Neural progenitor cell (in vitro differentiated cells): ENCODE measurements around the gene SNAPIN. TPM values are rescaled to one million over a fixed set of nuclear protein-coding genes. Genes with fewer than 3 reads are reported as not detected.

Source experiments
- DNase-seq: peaks from one replicate; pipeline ENCODE4 v3.0.0-alpha.2; 2016; ENCODE audit warnings: low spot score
- H2AFZ ChIP-seq: fragments of 200-600 bp; sonication (generic); replicated peaks from 2 replicates; pipeline ENCODE4 v1.6.1; 2016; ENCODE audit warnings: antibody characterized with exemption
- H3F3A ChIP-seq: fragments of 200-600 bp; sonication (generic); 2 replicates; pipeline ENCODE4 v1.6.1; 2016; ENCODE audit warnings: antibody characterized with exemption, low read depth
- H3K27ac ChIP-seq: fragments of 200-600 bp; sonication (generic); 2 replicates; pipeline ENCODE4 v1.5.1; 2016; ENCODE audit warnings: mild to moderate bottlenecking
- H3K27me3 ChIP-seq: fragments of 200-600 bp; sonication (generic); 2 replicates; pipeline ENCODE4 v1.6.1; 2016; ENCODE audit warnings: mild to moderate bottlenecking, moderate library complexity
- H3K36me3 ChIP-seq: fragments of 200-600 bp; sonication (generic); 2 replicates; pipeline ENCODE4 v1.5.1; 2016
- H3K4me1 ChIP-seq: fragments of 200-600 bp; sonication (generic); 2 replicates; pipeline ENCODE4 v1.6.1; 2016; ENCODE audit warnings: mixed run types
- H3K4me2 ChIP-seq: fragments of 200-600 bp; sonication (generic); 2 replicates; pipeline ENCODE4 v1.6.1; 2016
- H3K4me3 ChIP-seq: fragments of 200-600 bp; sonication (generic); 2 replicates; pipeline ENCODE4 v1.5.1; 2016
- H3K79me2 ChIP-seq: fragments of 200-600 bp; sonication (generic); 2 replicates; pipeline ENCODE4 v1.6.1; 2016; ENCODE audit warnings: low read depth
- H3K9ac ChIP-seq: fragments of 200-600 bp; sonication (generic); 2 replicates; pipeline ENCODE4 v1.6.1; 2016
- H3K9me3 ChIP-seq: fragments of 200-600 bp; sonication (generic); 2 replicates; pipeline ENCODE4 v1.5.1; 2016; ENCODE audit warnings: low read depth
- H4K20me1 ChIP-seq: fragments of 200-600 bp; sonication (generic); 2 replicates; pipeline ENCODE4 v1.6.1; 2016; ENCODE audit warnings: low read depth
- H3K27ac Mint-ChIP-seq: 3 replicates; pipeline ENCODE4 v1.8.0; 2021; ENCODE audit warnings: mixed read lengths
- H3K27me3 Mint-ChIP-seq: 2 replicates; pipeline ENCODE4 v1.8.0; 2022; ENCODE audit warnings: low read depth, mild to moderate bottlenecking, inconsistent platforms, moderate library complexity, mixed read lengths; ENCODE audit not compliant: insufficient read depth
- H3K36me3 Mint-ChIP-seq: 3 replicates; pipeline ENCODE4 v1.8.0; 2021; ENCODE audit warnings: mixed read lengths
- H3K4me1 Mint-ChIP-seq: 3 replicates; pipeline ENCODE4 v1.8.0; 2021; ENCODE audit warnings: mixed read lengths
- H3K4me3 Mint-ChIP-seq: 3 replicates; pipeline ENCODE4 v1.8.0; 2021; ENCODE audit warnings: mild to moderate bottlenecking, moderate library complexity, mixed read lengths
- H3K9me3 Mint-ChIP-seq: 3 replicates; pipeline ENCODE4 v1.8.0; 2020; ENCODE audit warnings: mixed read lengths
- CTCF ChIP-seq: fragments of 200-600 bp; sonication (generic); IDR thresholded peaks from 2 replicates; pipeline ENCODE4 v1.5.1; 2017; ENCODE audit warnings: antibody characterized with exemption, mild to moderate bottlenecking
- EZH2 ChIP-seq: fragments of 200-600 bp; sonication (generic); IDR thresholded peaks from 2 replicates; pipeline ENCODE4 v1.6.1; 2017; ENCODE audit warnings: antibody characterized with exemption, mild to moderate bottlenecking, moderate library complexity
- EZH2phosphoT487 ChIP-seq: fragments of 200-600 bp; sonication (generic); IDR thresholded peaks from 2 replicates; pipeline ENCODE4 v1.6.1; 2017; ENCODE audit warnings: antibody characterized with exemption
- total RNA-seq: library from RNA; depleted of rRNA; stranded (reverse); fragments of >200 nt; gene quantifications from 2 replicates; pipeline ENCODE4 v1.2.3, GENCODE V29; 2015; ENCODE audit warnings: low replicate concordance

The SNAPIN gene
- total RNA-seq, 1 donor from 2014 or later = 52.4 TPM

DNA sequence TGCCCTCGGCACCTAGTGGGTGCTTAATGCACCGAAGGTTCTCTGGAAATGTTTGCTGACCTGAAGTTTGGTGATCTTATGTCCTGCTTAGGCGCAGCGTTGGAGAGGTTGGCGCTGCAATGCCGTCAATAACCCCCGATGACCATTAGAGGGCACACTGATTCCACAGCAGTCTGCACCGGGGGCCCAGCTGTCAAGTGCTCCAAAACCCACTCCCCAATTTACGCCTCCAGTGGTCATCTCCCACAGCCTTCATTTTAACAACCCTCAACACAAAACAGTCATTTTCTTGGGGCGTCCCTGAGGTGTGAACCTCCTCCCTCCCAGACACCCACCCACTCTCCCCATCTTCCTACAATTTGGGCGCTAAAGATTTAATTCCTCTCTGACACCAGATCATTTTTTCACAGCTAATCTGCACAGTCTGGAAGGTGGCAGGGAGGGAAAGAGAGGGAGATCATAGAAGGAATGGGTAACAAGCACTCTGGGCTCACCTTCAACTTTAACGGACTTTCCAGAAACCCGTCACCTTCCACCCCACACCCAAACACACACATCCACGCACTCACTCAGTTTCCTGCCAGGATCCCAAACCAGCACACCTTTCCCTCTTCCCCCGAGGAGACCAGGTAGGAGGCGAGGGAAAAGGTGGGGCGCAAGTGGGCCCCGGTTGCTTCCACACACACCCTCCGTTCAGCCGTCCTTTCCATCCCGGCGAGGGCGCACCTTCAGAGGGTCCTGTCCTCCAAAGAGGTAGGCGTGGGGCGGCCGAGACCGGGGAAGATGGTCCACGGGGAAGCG lies 19.4 kb downstream of the SNAPIN start:
- Histone ChIP-seq H3K27me3 (peaks cover 52% of the 10 kb centered on the region), H3K9ac (no peak overlapping the region), H3K79me2 (no peaks in the 10 kb centered on the region), H3K36me3 (no peaks in the 10 kb centered on the region), H3K4me1 (peaks cover 18% of the 10 kb centered on the region), H4K20me1 (peaks cover 5% of the 10 kb centered on the region), H3F3A (peaks cover 13% of the 10 kb centered on the region), H3K27ac (no peak overlapping the region), H3K9me3 (no peaks in the 10 kb centered on the region), H3K4me2 (peak overlapping the region; percentile 94), H3K4me3 (peak overlapping the region; percentile 51), H2AFZ (no peak overlapping the region)
- Mint-ChIP-seq H3K4me1 (peaks cover 20% of the 10 kb centered on the region), H3K4me3 (peak overlapping the region; percentile 80), H3K36me3 (peaks cover 2% of the 10 kb centered on the region), H3K9me3 (peaks cover 2% of the 10 kb centered on the region), H3K27ac (no peak overlapping the region), H3K27me3 (peaks cover 45% of the 10 kb centered on the region)
- TF ChIP-seq CTCF = peak; percentile 90
- TF ChIP-seq EZH2phosphoT487 = no peak
- DNase-seq = peak; percentile 81

DNA sequence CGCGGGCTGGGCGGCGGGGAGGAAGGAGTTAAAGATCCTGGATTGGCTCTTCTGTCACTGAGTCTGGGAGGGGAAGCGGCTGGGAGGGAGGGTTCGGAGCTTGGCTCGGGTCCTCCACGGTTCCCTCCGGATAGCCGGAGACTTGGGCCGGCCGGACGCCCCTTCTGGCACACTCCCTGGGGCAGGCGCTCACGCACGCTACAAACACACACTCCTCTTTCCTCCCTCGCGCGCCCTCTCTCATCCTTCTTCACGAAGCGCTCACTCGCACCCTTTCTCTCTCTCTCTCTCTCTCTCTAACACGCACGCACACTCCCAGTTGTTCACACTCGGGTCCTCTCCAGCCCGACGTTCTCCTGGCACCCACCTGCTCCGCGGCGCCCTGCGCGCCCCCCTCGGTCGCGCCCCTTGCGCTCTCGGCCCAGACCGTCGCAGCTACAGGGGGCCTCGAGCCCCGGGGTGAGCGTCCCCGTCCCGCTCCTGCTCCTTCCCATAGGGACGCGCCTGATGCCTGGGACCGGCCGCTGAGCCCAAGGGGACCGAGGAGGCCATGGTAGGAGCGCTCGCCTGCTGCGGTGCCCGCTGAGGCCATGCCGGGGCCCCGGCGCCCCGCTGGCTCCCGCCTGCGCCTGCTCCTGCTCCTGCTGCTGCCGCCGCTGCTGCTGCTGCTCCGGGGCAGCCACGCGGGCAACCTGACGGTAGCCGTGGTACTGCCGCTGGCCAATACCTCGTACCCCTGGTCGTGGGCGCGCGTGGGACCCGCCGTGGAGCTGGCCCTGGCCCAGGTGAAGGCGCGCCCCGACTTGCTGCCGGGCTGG lies 20.2 kb downstream of the SNAPIN start, which contains the start of gene NPR1:
Gene NPR1, plus strand, starts transcription at position 170 of the 818 bp plus-strand sequence. Its CDS starts 421 bp downstream, at position 591.
- no peaks in the 10 kb centered on the region for H3K9me3 ChIP-seq
- peak within 1 kb of the TSS; percentile 94 for H3K4me2 ChIP-seq
- H2AFZ ChIP-seq = peak within 1 kb of the TSS; percentile 83
- Mint-ChIP-seq H3K4me3 (peak within 1 kb of the TSS; percentile 80), H3K36me3 (peaks cover 2% of the 10 kb centered on the region), H3K9me3 (peaks cover 2% of the 10 kb centered on the region), H3K27me3 (peaks cover 45% of the 10 kb centered on the region), H3K4me1 (peaks cover 20% of the 10 kb centered on the region), H3K27ac (no peak within 1 kb of the TSS)
- peaks cover 18% of the 10 kb centered on the region for H3K4me1 ChIP-seq
- peak; percentile 49 for DNase-seq
- H3K36me3 ChIP-seq = no peaks in the 10 kb centered on the region
- no peak for TF ChIP-seq CTCF
- no peak for TF ChIP-seq EZH2phosphoT487
- TF ChIP-seq EZH2 = peak; percentile 83
- H3F3A ChIP-seq = peaks cover 13% of the 10 kb centered on the region
- no peak within 1 kb of the TSS for H3K27ac ChIP-seq
- peak within 1 kb of the TSS; percentile 51 for H3K4me3 ChIP-seq
- H4K20me1 ChIP-seq = peaks cover 5% of the 10 kb centered on the region
- H3K9ac ChIP-seq = no peak within 1 kb of the TSS
- no peaks in the 10 kb centered on the region for H3K79me2 ChIP-seq
- H3K27me3 ChIP-seq = peaks cover 52% of the 10 kb centered on the region

- DNase-seq = peak; percentile 70
- Histone ChIP-seq H3F3A (peaks cover 13% of the 10 kb centered on the region), H3K4me3 (peak overlapping the region; percentile 51), H3K27me3 (peaks cover 52% of the 10 kb centered on the region), H3K9me3 (no peaks in the 10 kb centered on the region), H3K9ac (no peak overlapping the region), H3K79me2 (no peaks in the 10 kb centered on the region), H3K27ac (no peak overlapping the region), H4K20me1 (peaks cover 5% of the 10 kb centered on the region), H3K4me2 (peak overlapping the region; percentile 94), H3K36me3 (no peaks in the 10 kb centered on the region), H3K4me1 (peaks cover 18% of the 10 kb centered on the region), H2AFZ (peak overlapping the region; percentile 83)
- TF ChIP-seq EZH2 (peak; percentile 63), CTCF (peak; percentile 35), EZH2phosphoT487 (peak; percentile 95)
- Mint-ChIP-seq H3K4me1 (peaks cover 20% of the 10 kb centered on the region), H3K27me3 (peaks cover 45% of the 10 kb centered on the region), H3K4me3 (peak overlapping the region; percentile 79), H3K36me3 (peaks cover 2% of the 10 kb centered on the region), H3K27ac (no peak overlapping the region), H3K9me3 (peaks cover 2% of the 10 kb centered on the region)
These were observed 21.0 kb downstream of the SNAPIN start for GRCh38 chr1:153679337-153680119.
